Vagina (tissue), 2 donors: Measurements from ENCODE around the gene LIPE. TPM values are rescaled to one million over a fixed set of nuclear protein-coding genes. Genes with fewer than 3 reads are reported as not detected.
"Not testable (repeated sequence)": the region's sequence is repeated elsewhere in the genome, so short reads cannot be mapped to it uniquely, and the experiment has no call there.

Experiments
- DNase-seq, 2 donors: peaks; one replicate each; pipeline ENCODE4 v3.0.0-alpha.2; 2017; ENCODE audit errors: extremely low spot score in 2 of 2
- H3K27ac ChIP-seq: fragments of 200-600 bp; sonication (generic); one replicate; pipeline ENCODE4 v1.5.1; 2019
- H3K27me3 ChIP-seq: fragments of 200-600 bp; sonication (generic); one replicate; pipeline ENCODE4 v1.5.1; 2019
- H3K36me3 ChIP-seq, 2 donors: fragments of 200-600 bp; sonication (generic); one replicate each; pipeline ENCODE4 v1.5.1; 2017 to 2019
- H3K4me1 ChIP-seq: fragments of 200-600 bp; sonication (generic); one replicate; pipeline ENCODE4 v1.5.1; 2019
- H3K4me3 ChIP-seq, 2 donors: fragments of 200-600 bp; sonication (generic); 1 replicate in 1 of 2; 2 replicates in 1 of 2; pipeline ENCODE4 v1.5.1; 2016 to 2019
- H3K9me3 ChIP-seq: fragments of 200-600 bp; sonication (generic); one replicate; pipeline ENCODE4 v1.5.1; 2019
- POLR2A ChIP-seq, 2 donors: fragments of 450-650 bp; IDR thresholded peaks; one replicate each; pipeline ENCODE4 v1.6.1; 2017; ENCODE audit warnings: antibody characterized with exemption in 2 of 2, mild to moderate bottlenecking in 2 of 2, moderate library complexity in 2 of 2
- POLR2AphosphoS5 ChIP-seq, 2 donors: sonication (generic); formaldehyde crosslinking; IDR thresholded peaks; one replicate each; pipeline ENCODE4 v1.9.0; 2017; ENCODE audit warnings: antibody characterized with exemption in 2 of 2, mild to moderate bottlenecking in 2 of 2, low read depth in 1 of 2; ENCODE audit not compliant: insufficient read depth in 1 of 2
- intact Hi-C: fragments of 100-400 bp; cut with DNase I; formaldehyde crosslinking; loops from one replicate; pipeline ENCODE4 v1.15.1; 2023
- total RNA-seq: library from RNA; depleted of rRNA; stranded (reverse); fragments of >200 nt; gene quantifications from one replicate; pipeline ENCODE4 v1.2.3, GENCODE V29; 2016
- TF ChIP-seq, protein P1 (sequence below), 3 experiments: fragments of 450-650 bp in 2 of 3; fragments of 200-600 bp in 1 of 3; sonication (generic) in 1 of 3; IDR thresholded peaks; one replicate each; pipeline ENCODE4 v1.5.1; 2017 to 2019; ENCODE audit warnings: antibody characterized with exemption in 3 of 3, mild to moderate bottlenecking in 2 of 3, moderate library complexity in 2 of 3

Gene LIPE
- total RNA-seq, 1 donor from 2014 or later, result 102 TPM

DNA sequence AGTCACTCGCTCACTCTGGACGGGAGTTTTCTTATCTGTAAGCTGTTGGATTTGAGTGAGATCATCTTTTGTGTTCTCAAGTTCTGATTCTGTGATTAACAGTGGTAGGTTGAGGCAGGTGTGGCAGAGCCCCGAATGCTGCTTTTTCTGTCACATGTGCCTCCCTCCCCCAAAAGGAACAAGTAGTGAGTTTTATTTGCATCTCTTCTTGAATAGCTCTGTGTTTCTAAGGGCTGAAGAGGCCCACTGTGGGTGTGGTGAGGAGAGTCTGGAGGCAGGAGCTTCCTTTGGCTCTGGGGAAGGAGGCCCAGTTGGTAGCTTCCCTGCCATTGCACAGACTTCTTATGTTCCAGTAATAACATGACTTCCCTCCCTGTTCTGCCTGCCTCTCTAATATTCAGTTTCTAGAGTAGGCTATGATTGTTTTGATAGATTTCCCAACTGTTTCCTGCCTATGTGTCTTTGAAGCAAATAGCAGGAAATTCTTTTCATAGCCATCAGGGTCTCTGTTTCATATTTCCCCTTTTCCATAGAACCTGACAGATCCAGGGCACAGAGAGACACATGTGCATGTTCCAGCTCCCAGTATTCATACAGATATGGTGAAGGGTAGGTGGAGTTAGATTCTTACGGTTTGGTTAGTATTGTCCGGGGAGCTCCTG lies 39.5 kb upstream of the LIPE start:
- Histone ChIP-seq H3K9me3 (no peaks in the 10 kb centered on the region), H3K27ac (no peak overlapping the region), H3K4me3 (no peak overlapping the region), H3K27me3 (no peaks in the 10 kb centered on the region), H3K4me1 (peaks cover 6% of the 10 kb centered on the region), H3K36me3 (no peaks in the 10 kb centered on the region)
- intact Hi-C loops, result loop anchor here (10.0 kb wide), 1 partner anchor 58 kb away; the partner anchor contains the start of gene CEACAM1
- TF ChIP-seq, protein P1, sequence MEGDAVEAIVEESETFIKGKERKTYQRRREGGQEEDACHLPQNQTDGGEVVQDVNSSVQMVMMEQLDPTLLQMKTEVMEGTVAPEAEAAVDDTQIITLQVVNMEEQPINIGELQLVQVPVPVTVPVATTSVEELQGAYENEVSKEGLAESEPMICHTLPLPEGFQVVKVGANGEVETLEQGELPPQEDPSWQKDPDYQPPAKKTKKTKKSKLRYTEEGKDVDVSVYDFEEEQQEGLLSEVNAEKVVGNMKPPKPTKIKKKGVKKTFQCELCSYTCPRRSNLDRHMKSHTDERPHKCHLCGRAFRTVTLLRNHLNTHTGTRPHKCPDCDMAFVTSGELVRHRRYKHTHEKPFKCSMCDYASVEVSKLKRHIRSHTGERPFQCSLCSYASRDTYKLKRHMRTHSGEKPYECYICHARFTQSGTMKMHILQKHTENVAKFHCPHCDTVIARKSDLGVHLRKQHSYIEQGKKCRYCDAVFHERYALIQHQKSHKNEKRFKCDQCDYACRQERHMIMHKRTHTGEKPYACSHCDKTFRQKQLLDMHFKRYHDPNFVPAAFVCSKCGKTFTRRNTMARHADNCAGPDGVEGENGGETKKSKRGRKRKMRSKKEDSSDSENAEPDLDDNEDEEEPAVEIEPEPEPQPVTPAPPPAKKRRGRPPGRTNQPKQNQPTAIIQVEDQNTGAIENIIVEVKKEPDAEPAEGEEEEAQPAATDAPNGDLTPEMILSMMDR (IDR thresholded peaks at IDR 0.05), result no peak
- DNase-seq, result no peak

GRCh38 chr19:42465827-42466280 lies 38.7 kb upstream of the LIPE start:
- no peaks in the 10 kb centered on the region for H3K36me3 ChIP-seq
- H3K4me1 ChIP-seq, result no peaks in the 10 kb centered on the region
- TF ChIP-seq POLR2A (IDR thresholded peaks at IDR 0.05) (no peak), POLR2AphosphoS5 (IDR thresholded peaks at IDR 0.05; ENCODE audit: insufficient read depth in 1 of 2, low read depth in 1 of 2) (no peak)
- TF ChIP-seq, protein P1 (IDR thresholded peaks at IDR 0.05), result no peak
- DNase-seq, result no peak
- H3K9me3 ChIP-seq, result no peaks in the 10 kb centered on the region
- no peak overlapping the region for H3K4me3 ChIP-seq
- H3K27me3 ChIP-seq, result no peaks in the 10 kb centered on the region
- intact Hi-C loops, result loop anchor here (10.0 kb wide), 1 partner anchor 59 kb away; the partner anchor contains the start of gene CEACAM1
- H3K27ac ChIP-seq, result no peak overlapping the region

GRCh38 chr19:42461700-42462324 lies 34.6 kb upstream of the LIPE start:
- Histone ChIP-seq H3K4me1 (no peaks in the 10 kb centered on the region), H3K4me3 (no peak overlapping the region), H3K27me3 (no peaks in the 10 kb centered on the region), H3K27ac (no peak overlapping the region), H3K36me3 (no peaks in the 10 kb centered on the region), H3K9me3 (no peaks in the 10 kb centered on the region)
- TF ChIP-seq POLR2AphosphoS5 (IDR thresholded peaks at IDR 0.05; ENCODE audit: insufficient read depth in 1 of 2, low read depth in 1 of 2), result no peak
- no peak for TF ChIP-seq POLR2A (IDR thresholded peaks at IDR 0.05)
- TF ChIP-seq, protein P1 (IDR thresholded peaks at IDR 0.05), result no peak
- intact Hi-C loops, result loop anchor here (10.0 kb wide), 1 partner anchor 63 kb away; the partner anchor contains the start of gene CEACAM1
- DNase-seq, result no peak

- H3K4me3 ChIP-seq, H3K9me3 ChIP-seq, H3K36me3 ChIP-seq, H3K27me3 ChIP-seq, H3K27ac ChIP-seq, H3K4me1 ChIP-seq, DNase-seq: not testable (repeated sequence)
- intact Hi-C loops, result loop anchor here (10.0 kb wide), 1 partner anchor 64 kb away; the partner anchor contains the start of gene CEACAM1
Observed at GRCh38 chr19:42461231-42461630, 34.0 kb upstream of the LIPE start.

DNA sequence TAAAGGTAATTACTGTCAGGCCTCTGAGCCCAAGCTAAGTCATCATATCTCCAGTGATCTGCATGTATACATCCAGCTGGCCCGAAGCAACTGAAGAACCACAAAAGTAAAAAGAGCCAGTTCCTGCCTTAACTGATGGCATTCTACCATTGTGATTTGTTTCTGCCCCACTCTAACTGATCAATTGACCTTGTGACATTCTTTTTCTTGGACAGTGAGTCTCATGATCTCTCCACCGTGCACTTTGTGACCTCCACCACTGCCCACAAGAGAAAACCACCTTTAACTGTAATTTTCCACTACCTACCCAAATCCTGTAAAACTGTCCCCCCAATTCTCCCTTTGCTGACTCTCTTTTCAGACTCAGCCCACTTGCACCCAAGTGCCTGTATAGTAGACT lies 32.7 kb upstream of the LIPE start:
- Histone ChIP-seq H3K36me3 (no peaks in the 10 kb centered on the region), H3K4me3 (no peak overlapping the region)
- intact Hi-C loops, result loop anchor here (10.0 kb wide), 1 partner anchor 65 kb away; the partner anchor contains the start of gene CEACAM1

More for the DNA sequence above, 32.7 kb upstream of the LIPE start:
- Histone ChIP-seq H3K27ac (no peak overlapping the region), H3K9me3 (no peaks in the 10 kb centered on the region), H3K4me1 (no peaks in the 10 kb centered on the region), H3K27me3 (no peaks in the 10 kb centered on the region)
- TF ChIP-seq POLR2AphosphoS5 (IDR thresholded peaks at IDR 0.05; ENCODE audit: insufficient read depth in 1 of 2, low read depth in 1 of 2), result no peak
- TF ChIP-seq, protein P1 (IDR thresholded peaks at IDR 0.05), result no peak
- TF ChIP-seq POLR2A (IDR thresholded peaks at IDR 0.05), result no peak
- DNase-seq, result no peak
